C1 segment of cervical spinal cord (tissue), 14 donors: ENCODE data around the gene SHROOM2.
"Not testable (repeated sequence)": the region's sequence is repeated elsewhere in the genome, so short reads cannot be mapped to it uniquely, and the experiment has no call there.

ENCODE experiments used
- DNase-seq, 14 donors: peaks; one replicate each; lab custom pipeline; 2025; lab: John Stamatoyannopoulos, UW

The SHROOM2 gene

GRCh38 chrX:9781941-9782340, 4.3 kb upstream of the SHROOM2 start:
- no peak for DNase-seq

DNA sequence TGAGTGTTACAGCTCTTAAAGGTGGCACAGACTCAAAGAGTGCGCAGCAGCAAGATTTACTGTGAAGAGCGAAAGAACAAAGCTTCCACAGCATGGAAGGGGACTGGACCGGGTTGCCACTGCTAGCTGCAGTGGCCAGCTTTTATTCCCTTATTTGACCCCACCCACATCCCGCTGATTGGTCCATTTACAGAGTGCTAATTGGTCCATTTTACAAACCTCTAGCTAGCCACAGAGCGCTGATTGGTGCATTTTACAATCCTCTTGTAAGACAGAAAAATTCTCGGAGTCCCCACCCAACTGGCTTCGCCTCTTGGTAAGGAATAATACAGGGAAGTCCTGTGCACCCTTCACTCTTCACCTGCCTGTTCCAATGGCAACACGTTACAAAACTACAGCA, 1.9 kb upstream of the SHROOM2 start:
- no peak for DNase-seq

DNA sequence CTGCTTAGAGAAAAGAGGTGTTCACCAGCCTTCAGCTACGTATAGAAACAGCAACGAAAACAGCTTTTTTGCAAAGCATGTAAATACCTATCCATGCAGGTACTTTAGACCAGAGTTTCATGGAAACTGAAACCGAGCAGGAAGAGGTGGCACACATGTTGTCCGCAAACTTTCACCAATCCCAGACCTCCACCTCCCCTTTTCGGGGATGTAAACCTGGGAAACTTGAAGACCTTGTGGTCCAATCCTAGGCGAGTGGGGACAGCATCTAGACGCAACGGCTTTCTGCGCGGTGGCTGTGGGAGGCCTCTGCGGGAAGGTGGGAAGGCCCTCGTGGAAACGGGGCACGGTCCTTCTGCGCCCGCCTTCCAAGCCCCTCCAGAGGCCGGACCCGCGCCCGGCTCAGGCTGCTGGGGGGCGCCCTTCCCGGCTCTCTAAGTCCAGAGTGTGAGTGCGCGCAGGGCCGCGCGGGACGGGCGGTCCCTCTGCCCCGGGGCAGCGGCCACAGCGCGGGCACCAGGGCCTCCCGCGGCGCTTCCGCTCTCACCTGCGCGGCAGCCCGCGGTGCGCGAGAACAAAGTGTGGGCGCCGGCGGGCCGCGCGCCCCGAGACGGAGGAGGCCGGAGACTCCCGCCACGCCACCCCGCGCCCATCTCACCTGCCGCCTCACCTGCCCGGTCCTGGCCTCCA, 830 bp upstream of the SHROOM2 start:
- no peak for DNase-seq

- no peak for DNase-seq
These were observed 788 bp downstream of the SHROOM2 start for GRCh38 chrX:9786798-9787635.

GRCh38 chrX:9788911-9789310, 2.7 kb downstream of the SHROOM2 start:
- no peak for DNase-seq

GRCh38 chrX:9789555-9789954, 3.3 kb downstream of the SHROOM2 start:
- no peak for DNase-seq

GRCh38 chrX:9790866-9791265, 4.6 kb downstream of the SHROOM2 start:
- DNase-seq: no peak

DNA sequence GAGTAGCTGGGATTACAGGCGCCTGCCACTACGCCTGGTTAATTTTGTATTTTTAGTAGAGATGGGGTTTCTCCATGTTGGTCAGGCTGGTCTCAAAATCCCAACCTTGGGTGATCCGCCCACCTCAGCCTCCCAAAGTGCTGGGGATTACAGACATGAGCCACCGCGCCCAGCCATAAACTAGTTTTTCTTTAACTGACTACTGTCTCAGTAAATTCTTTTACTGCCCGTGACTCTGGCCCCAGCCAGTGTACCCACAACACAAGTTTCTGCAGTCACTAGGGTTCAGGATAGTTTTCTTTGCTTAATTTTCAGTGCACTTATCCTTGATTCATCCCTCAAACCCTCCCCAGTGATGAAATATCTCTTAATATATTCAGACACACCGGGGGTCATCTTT, 8.3 kb downstream of the SHROOM2 start:
- no peak for DNase-seq

DNA sequence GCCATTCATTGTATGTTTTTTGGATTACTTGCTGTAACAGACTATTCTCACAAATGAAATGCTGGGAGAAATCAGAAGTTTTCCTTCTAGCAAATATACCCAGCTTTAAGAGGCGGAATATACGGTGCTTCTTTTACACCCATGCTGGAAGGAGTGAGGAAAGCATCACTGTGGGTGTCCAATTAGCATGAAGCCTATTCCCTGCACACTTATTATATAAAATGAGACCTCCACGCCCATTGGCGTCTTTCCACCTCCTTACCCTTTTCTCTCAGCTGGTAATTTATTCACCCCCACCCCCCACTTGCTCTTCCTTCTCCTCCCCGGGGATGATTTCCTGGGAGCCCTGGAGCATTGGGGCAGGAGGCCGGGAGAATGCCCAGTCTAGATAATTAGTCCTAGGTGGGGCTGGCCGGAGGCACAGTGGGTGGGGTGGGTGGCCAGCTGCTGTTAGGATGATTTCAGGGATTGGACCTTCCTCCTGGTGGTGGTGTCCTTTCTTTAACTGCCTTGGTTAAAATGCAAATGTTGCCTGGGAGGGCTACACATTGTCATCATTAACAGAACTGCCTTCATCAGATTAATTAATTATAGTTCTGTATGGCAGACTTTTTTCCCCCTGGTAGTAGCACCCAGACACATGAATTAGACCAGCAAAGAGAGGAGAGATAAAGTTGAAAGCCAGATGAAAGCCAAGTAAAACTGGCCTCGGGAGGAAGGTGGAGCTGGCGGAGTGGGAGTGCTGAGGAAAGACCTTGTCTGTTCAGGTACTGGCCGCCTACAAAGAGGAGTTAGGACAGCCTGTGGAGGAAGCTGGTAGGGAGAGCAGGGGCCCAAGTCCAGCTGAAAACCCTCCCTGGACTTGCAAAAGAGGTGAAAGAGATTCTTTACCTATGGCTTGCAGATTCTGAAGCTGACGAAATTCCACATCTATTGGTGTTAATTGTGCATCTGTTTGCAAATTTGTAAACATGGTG, 11.4 kb downstream of the SHROOM2 start:
- no peak for DNase-seq

GRCh38 chrX:9802737-9803136, 16.5 kb downstream of the SHROOM2 start:
- DNase-seq: no peak

DNA sequence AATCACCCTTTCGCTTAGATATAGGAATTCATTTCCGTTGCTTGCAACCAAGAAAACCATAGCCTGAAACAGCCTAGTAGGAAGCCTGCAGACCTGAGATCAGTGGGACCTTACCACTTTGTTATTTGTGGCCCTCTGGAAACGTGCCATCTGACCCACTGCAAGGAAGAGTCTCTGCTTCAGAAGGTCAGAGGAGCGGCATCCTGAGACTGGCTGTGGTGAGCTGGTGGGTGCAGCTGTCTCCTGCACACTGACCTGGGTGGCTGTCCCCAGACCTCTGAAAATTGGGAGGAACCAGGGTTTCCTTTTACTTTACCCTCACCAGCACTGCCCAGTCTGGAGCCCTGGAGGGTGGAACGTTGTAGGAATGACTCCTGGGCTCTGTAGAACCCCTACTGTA, 18.2 kb downstream of the SHROOM2 start:
- no peak for DNase-seq

DNA sequence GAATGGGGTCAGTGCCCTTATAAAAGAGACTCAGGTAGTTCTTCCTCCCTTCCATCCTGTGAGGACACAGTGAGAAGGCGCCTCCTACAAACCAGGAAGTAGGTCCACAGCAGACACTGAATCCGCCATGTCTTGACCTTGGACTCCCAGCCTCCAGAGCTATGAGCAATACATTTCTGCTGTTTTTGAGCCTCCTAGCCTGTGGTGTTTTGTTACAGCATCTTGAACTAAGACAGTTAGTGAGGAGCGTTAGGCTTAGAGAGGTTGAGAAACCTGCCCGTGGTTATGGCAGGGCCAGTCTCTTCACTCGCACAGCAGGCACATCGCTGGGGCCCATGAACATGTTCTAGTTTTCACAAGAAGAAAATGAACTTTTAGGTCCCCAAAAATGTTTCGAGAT, 19.7 kb downstream of the SHROOM2 start:
- no peak for DNase-seq

- no peak for DNase-seq
These were observed 21.3 kb downstream of the SHROOM2 start for GRCh38 chrX:9807355-9808182.

GRCh38 chrX:9809876-9810275, 23.6 kb downstream of the SHROOM2 start:
- DNase-seq: not testable (repeated sequence)

DNA sequence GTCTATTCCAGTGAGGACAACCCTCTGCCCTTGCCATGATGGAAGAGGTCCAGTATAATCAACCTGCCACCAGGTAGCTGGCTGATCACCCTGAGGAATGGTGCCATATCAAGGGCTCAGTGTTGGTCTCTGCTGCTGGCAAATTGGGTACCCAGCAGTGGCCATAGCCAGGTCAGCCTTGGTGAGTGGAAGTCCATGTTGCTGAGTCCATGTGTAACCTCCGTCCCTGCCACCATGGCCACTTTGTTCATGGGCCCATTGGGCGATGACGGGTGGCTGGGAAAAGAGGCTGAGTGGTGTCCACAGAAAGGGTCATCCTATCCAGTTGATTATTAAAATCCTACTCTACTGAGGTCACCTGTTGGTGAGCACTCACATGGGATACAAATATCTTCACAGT, 24.9 kb downstream of the SHROOM2 start:
- not testable (repeated sequence) for DNase-seq

DNA sequence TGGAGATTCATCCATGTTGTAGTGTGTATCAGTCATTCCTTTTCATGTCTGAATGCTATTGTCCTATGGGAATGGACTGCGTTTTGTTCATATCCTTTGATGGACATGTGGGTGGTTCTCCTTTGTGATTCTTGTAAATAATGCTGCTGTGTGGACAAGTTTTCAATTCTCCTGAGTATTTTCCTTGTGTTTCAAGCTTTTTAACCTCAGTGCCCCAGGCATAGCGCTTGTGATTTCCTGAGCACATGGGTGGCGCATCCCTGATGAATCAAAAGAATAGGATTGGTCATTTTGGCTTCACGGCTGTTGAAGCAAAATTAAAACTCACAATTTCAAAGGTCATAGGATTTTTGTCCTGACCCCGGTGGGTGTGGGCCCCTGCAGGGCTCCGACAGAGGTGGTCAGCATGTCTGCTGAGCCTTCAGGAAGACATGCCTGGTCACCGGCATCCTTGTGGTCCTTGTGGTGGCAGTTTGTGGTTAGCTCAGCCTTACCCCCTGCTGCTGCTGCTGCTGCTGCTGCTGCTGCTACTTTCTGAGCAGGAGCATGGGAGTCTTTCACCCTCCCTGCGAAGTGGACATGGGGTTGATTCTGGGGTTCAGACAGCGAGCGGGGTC, 30.0 kb downstream of the SHROOM2 start:
- no peak for DNase-seq

DNA sequence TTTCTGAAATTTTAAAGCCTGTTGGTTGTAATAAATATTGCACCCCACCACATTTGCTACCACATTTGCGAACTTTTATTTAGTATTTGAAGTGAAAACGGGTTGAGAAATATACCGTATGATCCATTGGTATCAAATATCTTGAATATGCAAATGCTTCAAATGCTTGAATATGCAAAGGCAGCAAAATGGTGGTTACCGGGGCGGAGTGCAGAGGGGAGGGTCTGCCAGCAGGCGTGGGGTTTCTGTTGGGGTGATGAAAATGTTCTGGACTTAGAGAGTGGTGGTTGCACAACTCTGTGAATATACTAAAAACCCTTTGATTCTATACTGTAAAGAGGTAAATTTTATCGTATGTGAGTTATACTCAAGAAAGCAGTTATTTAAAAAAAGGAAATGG, 35.3 kb downstream of the SHROOM2 start:
- no peak for DNase-seq

GRCh38 chrX:9824554-9824953, 38.3 kb downstream of the SHROOM2 start:
- no peak for DNase-seq

DNA sequence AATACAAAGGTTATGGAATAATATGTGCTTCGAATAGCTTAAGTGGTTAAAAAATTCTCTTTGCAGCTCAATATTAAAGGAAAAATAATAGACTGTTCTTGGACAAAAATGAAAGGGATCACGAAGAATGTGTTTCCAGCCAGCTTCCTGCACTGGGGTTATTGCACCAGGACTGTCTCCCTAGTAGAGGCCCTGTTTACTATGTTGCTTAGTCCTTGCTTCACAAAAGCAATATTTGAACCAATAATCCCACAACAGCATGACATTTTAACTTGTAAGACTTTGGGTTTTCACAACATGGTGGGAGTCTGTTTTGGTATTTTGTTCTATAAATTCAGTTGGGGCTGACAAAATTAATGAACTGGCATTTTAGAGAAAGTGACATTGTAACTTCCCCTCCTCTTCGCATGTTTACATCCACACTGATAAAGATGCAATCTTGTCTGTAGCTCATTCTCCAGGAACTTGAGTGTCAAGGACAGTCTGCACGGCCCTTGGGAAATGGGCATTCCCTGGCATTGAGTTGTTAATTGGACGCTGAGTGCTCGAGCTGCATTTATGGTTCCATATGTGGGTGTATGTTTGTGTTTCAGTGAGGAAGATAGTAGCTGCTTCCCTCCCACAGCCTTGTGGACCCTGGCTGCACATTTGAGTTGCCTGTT, 39.0 kb downstream of the SHROOM2 start:
- DNase-seq: no peak

DNA sequence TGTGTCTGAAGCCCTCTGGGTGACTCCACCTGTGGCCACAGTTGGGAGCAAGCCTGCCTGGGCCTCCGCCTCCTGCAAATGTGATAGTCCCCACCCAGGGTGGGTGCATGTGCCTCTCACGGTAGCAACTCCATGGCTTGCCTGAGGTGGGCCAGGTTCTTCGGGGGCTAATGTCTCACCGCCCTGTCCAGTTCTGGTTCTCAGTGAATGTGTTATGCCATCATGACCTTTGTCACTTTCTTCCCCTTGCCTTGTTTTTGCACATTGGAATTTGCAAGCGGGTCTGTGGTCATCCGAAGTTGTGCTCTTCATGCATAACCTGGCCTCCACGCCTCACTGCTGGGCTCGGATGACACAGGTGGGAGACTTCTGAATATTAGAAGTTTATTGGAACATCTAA, 39.7 kb downstream of the SHROOM2 start:
- DNase-seq: no peak
